HUES6 (cell line): ENCODE data around the gene LRP5.

Source experiments
- H3K27ac ChIP-seq: 2 replicates; pipeline ENCODE4 v1.7.0; 2013; ENCODE audit warnings: low read depth, mild to moderate bottlenecking, low read length, inconsistent platforms
- H3K27me3 ChIP-seq: 2 replicates; pipeline ENCODE4 v1.6.1; 2013; ENCODE audit warnings: low read length; ENCODE audit not compliant: control insufficient read depth, insufficient read depth
- H3K36me3 ChIP-seq: 2 replicates; pipeline ENCODE4 v1.6.1; 2013; ENCODE audit warnings: low read length; ENCODE audit not compliant: control insufficient read depth, insufficient read depth
- H3K4me1 ChIP-seq: 2 replicates; pipeline ENCODE4 v1.6.1; 2013; ENCODE audit warnings: low read length; ENCODE audit not compliant: control insufficient read depth, insufficient read depth
- H3K4me3 ChIP-seq: 2 replicates; pipeline ENCODE4 v1.5.1; 2013; ENCODE audit warnings: low read depth, low read length
- H3K9ac ChIP-seq: one replicate; pipeline ENCODE4 v1.6.1; 2013; ENCODE audit warnings: mild to moderate bottlenecking, low read length
- H3K9me3 ChIP-seq: 2 replicates; pipeline ENCODE4 v1.6.1; 2013; ENCODE audit warnings: low read depth, low read length; ENCODE audit not compliant: control insufficient read depth, insufficient read depth

The LRP5 gene

GRCh38 chr11:68365943-68366435 is 53.6 kb downstream of the LRP5 start:
- H3K27ac ChIP-seq, result no peak overlapping the region
- no peaks in the 10 kb centered on the region for H3K9me3 ChIP-seq
- H3K4me1 ChIP-seq, result no peaks in the 10 kb centered on the region

GRCh38 chr11:68367252-68367651 is 54.9 kb downstream of the LRP5 start:
- H3K4me1 ChIP-seq, result no peaks in the 10 kb centered on the region
- no peak overlapping the region for H3K4me3 ChIP-seq
- no peaks in the 10 kb centered on the region for H3K27me3 ChIP-seq
- no peak overlapping the region for H3K9ac ChIP-seq
- peaks cover 3% of the 10 kb centered on the region; the same call in 1 of the 2 replicates for H3K9me3 ChIP-seq
- H3K36me3 ChIP-seq, result peaks cover 22% of the 10 kb centered on the region
- H3K27ac ChIP-seq, result no peak overlapping the region

More at GRCh38 chr11:68365943-68366435, 53.6 kb downstream of the LRP5 start:
- Histone ChIP-seq H3K9ac (no peak overlapping the region), H3K4me3 (no peak overlapping the region), H3K36me3 (peaks cover 24% of the 10 kb centered on the region), H3K27me3 (no peaks in the 10 kb centered on the region)

GRCh38 chr11:68369756-68370155 is 57.4 kb downstream of the LRP5 start:
- no peak overlapping the region for H3K9ac ChIP-seq
- no peaks in the 10 kb centered on the region for H3K27me3 ChIP-seq
- H3K36me3 ChIP-seq, result peaks cover 17% of the 10 kb centered on the region
- H3K4me3 ChIP-seq, result no peak overlapping the region
- H3K27ac ChIP-seq, result no peak overlapping the region
- H3K9me3 ChIP-seq, result peaks cover 3% of the 10 kb centered on the region; the same call in 1 of the 2 replicates
- H3K4me1 ChIP-seq, result peaks cover 8% of the 10 kb centered on the region; the same call in 1 of the 2 replicates

- no peaks in the 10 kb centered on the region for H3K27me3 ChIP-seq
- H3K4me3 ChIP-seq, result no peak overlapping the region
- peaks cover 3% of the 10 kb centered on the region; the same call in 1 of the 2 replicates for H3K9me3 ChIP-seq
- H3K27ac ChIP-seq, result no peak overlapping the region
- peaks cover 17% of the 10 kb centered on the region for H3K36me3 ChIP-seq
- H3K9ac ChIP-seq, result no peak overlapping the region
- H3K4me1 ChIP-seq, result peaks cover 8% of the 10 kb centered on the region; the same call in 1 of the 2 replicates
Observed at GRCh38 chr11:68370211-68371111, 58.1 kb downstream of the LRP5 start.

- Histone ChIP-seq H3K9ac (no peak overlapping the region), H3K27me3 (no peaks in the 10 kb centered on the region), H3K4me1 (peaks cover 8% of the 10 kb centered on the region; the same call in 1 of the 2 replicates), H3K36me3 (peaks cover 17% of the 10 kb centered on the region), H3K4me3 (no peak overlapping the region), H3K9me3 (peaks cover 3% of the 10 kb centered on the region; the same call in 1 of the 2 replicates), H3K27ac (no peak overlapping the region)
Observed at GRCh38 chr11:68371171-68372041, 59.0 kb downstream of the LRP5 start.

- Histone ChIP-seq H3K4me1 (peaks cover 8% of the 10 kb centered on the region; the same call in 1 of the 2 replicates), H3K27me3 (no peaks in the 10 kb centered on the region), H3K36me3 (peaks cover 12% of the 10 kb centered on the region)
Observed at GRCh38 chr11:68372114-68372513, 59.7 kb downstream of the LRP5 start.

GRCh38 chr11:68372625-68373024 is 60.2 kb downstream of the LRP5 start:
- H3K27ac ChIP-seq, result no peak overlapping the region
- H3K4me1 ChIP-seq, result peaks cover 8% of the 10 kb centered on the region; the same call in 1 of the 2 replicates
- H3K27me3 ChIP-seq, result no peaks in the 10 kb centered on the region
- peaks cover 8% of the 10 kb centered on the region for H3K36me3 ChIP-seq
- no peak overlapping the region for H3K4me3 ChIP-seq
- H3K9ac ChIP-seq, result no peak overlapping the region
- H3K9me3 ChIP-seq, result peaks cover 3% of the 10 kb centered on the region; the same call in 1 of the 2 replicates

More at GRCh38 chr11:68372114-68372513, 59.7 kb downstream of the LRP5 start:
- Histone ChIP-seq H3K9ac (no peak overlapping the region), H3K27ac (no peak overlapping the region), H3K4me3 (no peak overlapping the region), H3K9me3 (peaks cover 3% of the 10 kb centered on the region; the same call in 1 of the 2 replicates)

- peaks cover 8% of the 10 kb centered on the region; the same call in 1 of the 2 replicates for H3K4me1 ChIP-seq
- H3K36me3 ChIP-seq, result peaks cover 4% of the 10 kb centered on the region
- H3K9me3 ChIP-seq, result peaks cover 3% of the 10 kb centered on the region; the same call in 1 of the 2 replicates
- no peaks in the 10 kb centered on the region for H3K27me3 ChIP-seq
- H3K9ac ChIP-seq, result peak overlapping the region; percentile 10
- H3K4me3 ChIP-seq, result no peak overlapping the region
- peak overlapping the region; percentile 74; the same call in 1 of the 2 replicates for H3K27ac ChIP-seq
Observed at GRCh38 chr11:68373189-68373814, 60.9 kb downstream of the LRP5 start.

GRCh38 chr11:68373815-68374501 is 61.6 kb downstream of the LRP5 start:
- no peaks in the 10 kb centered on the region for H3K27me3 ChIP-seq
- peaks cover 3% of the 10 kb centered on the region; the same call in 1 of the 2 replicates for H3K9me3 ChIP-seq
- H3K36me3 ChIP-seq, result peaks cover 3% of the 10 kb centered on the region; the same call in 1 of the 2 replicates
- H3K4me3 ChIP-seq, result no peak overlapping the region
- H3K4me1 ChIP-seq, result peaks cover 8% of the 10 kb centered on the region; the same call in 1 of the 2 replicates
- no peak overlapping the region for H3K9ac ChIP-seq
- H3K27ac ChIP-seq, result peak overlapping the region; percentile 74; the same call in 1 of the 2 replicates
